Smooth muscle cell (in vitro differentiated cells): Measurements from ENCODE around the gene MDGA2. TPM values are rescaled to one million over a fixed set of nuclear protein-coding genes. Genes with fewer than 3 reads are reported as not detected.

Source experiments
- DNase-seq: peaks from one replicate; lab custom pipeline; 2025; ENCODE audit not compliant: unreplicated experiment; lab: John Stamatoyannopoulos, UW
- H2AFZ ChIP-seq: fragments of 200-600 bp; sonication (generic); 2 replicates; pipeline ENCODE4 v1.6.0; 2016; ENCODE audit warnings: antibody characterized with exemption, low read depth, mild to moderate bottlenecking
- H3F3A ChIP-seq: fragments of 200-600 bp; sonication (generic); 2 replicates; pipeline ENCODE4 v1.6.0; 2017; ENCODE audit warnings: antibody characterized with exemption, low read depth
- H3K27ac ChIP-seq: fragments of 200-600 bp; sonication (generic); 2 replicates; pipeline ENCODE4 v1.5.1; 2016; ENCODE audit warnings: low read depth, mild to moderate bottlenecking
- H3K27me3 ChIP-seq: fragments of 200-600 bp; sonication (generic); 2 replicates; pipeline ENCODE4 v1.6.1; 2016; ENCODE audit warnings: low read depth, mild to moderate bottlenecking
- H3K36me3 ChIP-seq: fragments of 200-600 bp; sonication (generic); 2 replicates; pipeline ENCODE4 v1.5.1; 2016; ENCODE audit warnings: low read depth
- H3K4me1 ChIP-seq: fragments of 200-600 bp; sonication (generic); 2 replicates; pipeline ENCODE4 v1.5.1; 2016; ENCODE audit warnings: low read depth
- H3K4me2 ChIP-seq: fragments of 200-600 bp; sonication (generic); 2 replicates; pipeline ENCODE4 v1.6.0; 2016; ENCODE audit warnings: mild to moderate bottlenecking
- H3K4me3 ChIP-seq: fragments of 200-600 bp; sonication (generic); 2 replicates; pipeline ENCODE4 v1.5.1; 2016; ENCODE audit warnings: mild to moderate bottlenecking
- H3K79me2 ChIP-seq: fragments of 200-600 bp; sonication (generic); 2 replicates; pipeline ENCODE4 v1.6.0; 2016; ENCODE audit warnings: low read depth, mild to moderate bottlenecking
- H3K9ac ChIP-seq: fragments of 200-600 bp; sonication (generic); 2 replicates; pipeline ENCODE4 v1.6.0; 2016; ENCODE audit warnings: low read depth
- H3K9me3 ChIP-seq: fragments of 200-600 bp; sonication (generic); replicated peaks from 2 replicates; pipeline ENCODE4 v1.5.1; 2016; ENCODE audit warnings: low read depth
- H4K20me1 ChIP-seq: fragments of 200-600 bp; sonication (generic); 2 replicates; pipeline ENCODE4 v1.6.0; 2016; ENCODE audit warnings: low read depth
- CTCF ChIP-seq: fragments of 200-600 bp; sonication (generic); IDR thresholded peaks from 2 replicates; pipeline ENCODE4 v1.5.1; 2017; ENCODE audit warnings: borderline replicate concordance, mild to moderate bottlenecking, antibody characterized with exemption; ENCODE audit not compliant: insufficient read depth, poor library complexity, severe bottlenecking
- WGBS: methylation state at CpG from one replicate; pipeline ENCODE4 v1.1.7; 2016; ENCODE audit warnings: low lambda C conversion rate; 5-methylcytosine and 5-hydroxymethylcytosine counted together
- polyA plus RNA-seq: library from polyadenylated mRNA; unstranded; fragments of >200 nt; fragmentation: Nextera tagmentation; extraction: Ambion mirVana; gene quantifications from 2 replicates; pipeline ENCODE4 v1.2.1, GENCODE V29; 2016
- total RNA-seq: library from RNA; depleted of rRNA; stranded (reverse); fragments of >200 nt; gene quantifications from 2 replicates; pipeline ENCODE4 v1.2.3, GENCODE V29; 2014

Gene MDGA2
- total and polyA plus RNA-seq, 2 experiments from 2014 or later: 1.4 to 1.8 TPM

DNA sequence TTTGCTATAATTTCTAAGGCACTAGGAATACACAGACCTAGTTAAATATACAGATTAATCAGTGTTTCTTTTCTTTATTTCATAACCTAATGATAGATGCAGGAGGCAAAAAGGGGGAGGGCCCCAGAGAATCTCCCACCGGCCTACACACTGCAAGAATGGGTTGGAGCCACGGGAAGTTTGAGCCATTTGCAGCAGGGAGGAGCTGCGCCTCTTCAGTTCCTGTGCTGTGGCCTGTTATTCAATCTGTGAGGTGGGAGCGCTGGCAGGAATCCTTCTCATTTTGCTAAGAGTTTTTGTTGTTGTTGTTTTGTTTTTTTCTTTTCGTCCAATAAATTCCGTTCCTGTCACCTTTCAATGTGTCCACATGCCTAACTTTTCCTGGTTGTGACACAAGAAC, 772.6 kb downstream of the MDGA2 start:
- Histone ChIP-seq H3K27me3 (no peaks in the 10 kb centered on the region), H4K20me1 (no peaks in the 10 kb centered on the region), H3K36me3 (no peaks in the 10 kb centered on the region), H3K79me2 (no peaks in the 10 kb centered on the region), H3K4me3 (no peak overlapping the region), H3F3A (no peaks in the 10 kb centered on the region), H3K9ac (no peak overlapping the region), H3K9me3 (no peaks in the 10 kb centered on the region), H3K27ac (no peak overlapping the region), H2AFZ (peak overlapping the region; percentile 69), H3K4me1 (peaks cover 3% of the 10 kb centered on the region), H3K4me2 (no peak overlapping the region)
- no peak for TF ChIP-seq CTCF
- no peak for DNase-seq
- WGBS: 50% methylated on average over 6 of the region's 6 CpGs

- H3K4me3 ChIP-seq: no peak overlapping the region
- H3K27me3 ChIP-seq: no peaks in the 10 kb centered on the region
- H4K20me1 ChIP-seq: no peaks in the 10 kb centered on the region
- no peak overlapping the region for H3K27ac ChIP-seq
- H3K4me1 ChIP-seq: no peaks in the 10 kb centered on the region
- no peaks in the 10 kb centered on the region for H3K79me2 ChIP-seq
- no peaks in the 10 kb centered on the region for H3K36me3 ChIP-seq
- H3K4me2 ChIP-seq: no peak overlapping the region
- no peak overlapping the region for H2AFZ ChIP-seq
- H3F3A ChIP-seq: no peaks in the 10 kb centered on the region
- no peak for DNase-seq
- no peak overlapping the region for H3K9ac ChIP-seq
- TF ChIP-seq CTCF: no peak
- no peaks in the 10 kb centered on the region for H3K9me3 ChIP-seq
Measured at GRCh38 chr14:46894476-46894875, 780.9 kb downstream of the MDGA2 start.

DNA sequence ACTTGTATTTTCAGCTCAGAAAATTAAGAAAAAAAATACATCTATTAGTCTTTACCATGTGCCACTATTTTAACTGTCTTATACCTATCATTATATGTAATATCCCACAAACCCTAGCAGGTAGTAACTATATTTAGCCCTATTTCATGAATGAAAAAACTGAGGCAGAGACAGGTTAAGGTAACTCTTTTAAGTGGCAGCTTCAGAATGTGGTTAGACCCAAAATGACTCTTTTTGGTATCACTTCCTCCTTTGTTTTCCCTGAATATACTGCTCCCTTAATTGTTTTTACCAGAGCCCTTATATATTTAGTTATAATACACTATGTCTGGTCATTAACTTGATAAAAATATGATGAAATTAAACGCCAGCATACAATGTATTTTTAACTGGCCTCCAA, 788.3 kb downstream of the MDGA2 start:
- no peak for TF ChIP-seq CTCF
- H3K9ac ChIP-seq: no peak overlapping the region
- H3K27ac ChIP-seq: no peak overlapping the region
- 88% methylated on average over 1 of the region's 1 CpG for WGBS
- H3K4me3 ChIP-seq: no peak overlapping the region
- H3K79me2 ChIP-seq: no peaks in the 10 kb centered on the region
- no peaks in the 10 kb centered on the region for H3F3A ChIP-seq
- H4K20me1 ChIP-seq: no peaks in the 10 kb centered on the region
- H3K9me3 ChIP-seq: no peaks in the 10 kb centered on the region
- no peak overlapping the region for H2AFZ ChIP-seq
- no peaks in the 10 kb centered on the region for H3K27me3 ChIP-seq
- no peak for DNase-seq
- no peaks in the 10 kb centered on the region for H3K4me1 ChIP-seq
- no peaks in the 10 kb centered on the region for H3K36me3 ChIP-seq
- H3K4me2 ChIP-seq: no peak overlapping the region

- WGBS: 88% methylated on average over 3 of the region's 3 CpGs
- no peak overlapping the region for H3K4me3 ChIP-seq
- H3K4me1 ChIP-seq: no peaks in the 10 kb centered on the region
- no peaks in the 10 kb centered on the region for H3K27me3 ChIP-seq
- no peak for TF ChIP-seq CTCF
- H3F3A ChIP-seq: no peaks in the 10 kb centered on the region
- no peaks in the 10 kb centered on the region for H4K20me1 ChIP-seq
- H3K79me2 ChIP-seq: no peaks in the 10 kb centered on the region
- no peaks in the 10 kb centered on the region for H3K9me3 ChIP-seq
- no peak overlapping the region for H3K4me2 ChIP-seq
- H3K27ac ChIP-seq: no peak overlapping the region
- no peaks in the 10 kb centered on the region for H3K36me3 ChIP-seq
- no peak for DNase-seq
- no peak overlapping the region for H2AFZ ChIP-seq
- no peak overlapping the region for H3K9ac ChIP-seq
Measured at GRCh38 chr14:46885566-46885965, 789.8 kb downstream of the MDGA2 start.
